ENCODE measurements around the gene PIH1D2. TPM values are rescaled to one million over a fixed set of nuclear protein-coding genes. Genes with fewer than 3 reads are reported as not detected.

PIH1D2 gene, protein sequence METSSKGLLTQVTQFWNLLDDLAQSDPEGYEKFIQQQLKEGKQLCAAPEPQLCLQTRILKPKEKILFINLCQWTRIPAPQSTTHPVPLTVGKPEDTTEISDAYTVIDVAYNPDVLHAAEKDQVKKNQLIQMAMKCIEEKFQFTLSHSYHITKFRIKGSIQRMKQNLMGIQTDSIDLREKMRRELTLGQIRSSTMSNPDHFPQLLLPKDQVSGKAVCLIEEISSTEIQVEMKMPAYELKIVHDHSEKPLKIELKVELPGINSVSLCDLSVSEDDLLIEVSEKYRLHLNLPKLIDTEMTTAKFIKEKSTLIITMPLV
- total RNA-seq (0.60 and 1.7 TPM in 2 replicates), polyA plus RNA-seq (2.2 and 3.1 TPM in 2 replicates)

DNA sequence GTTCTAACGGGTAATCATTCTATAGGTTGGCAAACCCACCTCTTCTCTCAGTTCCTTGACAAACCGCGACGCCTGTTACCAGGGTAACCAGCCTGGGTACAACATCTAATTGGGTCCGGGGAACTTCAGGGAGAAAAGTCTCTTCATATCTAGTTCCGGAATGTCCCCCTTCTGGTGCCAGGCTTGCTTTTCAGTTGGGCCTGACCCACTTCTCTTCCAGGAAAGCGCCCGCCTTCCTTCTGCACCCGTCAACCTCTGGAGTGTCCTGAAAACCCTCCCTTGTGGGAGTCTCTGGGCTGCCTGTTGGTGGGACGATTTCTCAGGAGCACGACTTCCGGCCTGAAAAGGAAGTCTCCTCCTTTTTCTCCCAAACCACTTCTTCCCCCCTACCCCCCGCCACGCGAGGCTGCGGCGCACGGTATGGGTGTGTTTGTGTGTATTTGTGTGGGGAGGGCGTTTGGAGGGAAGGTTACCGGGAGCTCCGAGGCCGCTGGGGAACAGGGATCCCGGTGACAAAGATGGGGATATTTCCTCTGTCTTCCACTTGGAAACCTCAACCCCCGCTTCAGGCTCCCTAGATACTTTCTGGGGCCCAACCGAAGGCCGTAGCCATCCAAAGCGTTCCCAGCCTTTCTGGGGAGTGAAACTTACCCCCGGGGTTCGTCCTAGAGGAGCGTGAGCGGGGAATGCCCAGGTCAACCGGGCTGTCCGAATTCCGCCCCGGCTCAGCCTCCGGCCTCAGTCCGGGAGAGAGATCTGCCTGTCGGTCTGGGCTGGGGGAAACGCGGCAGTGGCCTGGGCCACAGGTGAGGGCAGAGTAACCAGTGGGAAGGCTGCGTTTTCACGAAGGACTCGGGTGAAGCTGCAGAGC, at the start of gene PIH1D2, which contains the start of gene NKAPD1:
Gene PIH1D2, minus strand, starts transcription at position 77 of the 871 bp plus-strand sequence. CDS start 843 bp downstream, outside the sequence.
Gene NKAPD1, plus strand, starts transcription at position 359 of the 871 bp plus-strand sequence. CDS start 1,276 bp downstream, outside the sequence.
- peak within 1 kb of the TSS; percentile 95 for H3K4me3 ChIP-seq
- H3K4me2 ChIP-seq = peak within 1 kb of the TSS; percentile 87
- DNase-seq (ENCODE audit: low spot score) = peak; percentile 87
- H3K9me3 ChIP-seq (ENCODE audit: low read depth) = no peaks in the 10 kb centered on the region
- H4K20me1 ChIP-seq (ENCODE audit: insufficient read depth, poor library complexity, severe bottlenecking) = no peaks in the 10 kb centered on the region
- H3K36me3 ChIP-seq (replicated peaks; ENCODE audit: insufficient read depth, low read depth) = no peaks in the 10 kb centered on the region
- H3K27ac ChIP-seq = peak within 1 kb of the TSS; percentile 96
- H3K4me1 ChIP-seq (ENCODE audit: insufficient read depth) = peaks cover 4% of the 10 kb centered on the region
- 1% methylated on average over 43 of the region's 43 CpGs for WGBS (ENCODE audit: low lambda C conversion rate, missing lambda C conversion rate)
- H3K79me2 ChIP-seq = peaks cover 29% of the 10 kb centered on the region
- no peaks in the 10 kb centered on the region for H3K9me2 ChIP-seq (replicated peaks; ENCODE audit: insufficient read depth)
- H3K27me3 ChIP-seq = no peaks in the 10 kb centered on the region
- TF ChIP-seq CTCF (IDR thresholded peaks at IDR 0.05; ENCODE audit: poor library complexity) = no peak
- no peak for TF ChIP-seq EZH2phosphoT487 (IDR thresholded peaks at IDR 0.05; ENCODE audit: low read depth, severe bottlenecking, unreplicated experiment)
- TF ChIP-seq EZH2 (IDR thresholded peaks at IDR 0.05; ENCODE audit: borderline replicate concordance) = no peak
- peak within 1 kb of the TSS; percentile 95 for H2AFZ ChIP-seq

GRCh38 chr11:112123129-112123528, 49.3 kb upstream of the PIH1D2 start:
- 76% methylated on average over 4 of the region's 4 CpGs for WGBS (ENCODE audit: low lambda C conversion rate, missing lambda C conversion rate)

GRCh38 chr11:112121981-112122615, 48.3 kb upstream of the PIH1D2 start:
- Histone ChIP-seq H2AFZ (no peak overlapping the region), H3K9me3 (ENCODE audit: low read depth) (no peaks in the 10 kb centered on the region)
- TF ChIP-seq CTCF (IDR thresholded peaks at IDR 0.05; ENCODE audit: poor library complexity) (no peak), EZH2phosphoT487 (IDR thresholded peaks at IDR 0.05; ENCODE audit: low read depth, severe bottlenecking, unreplicated experiment) (no peak), EZH2 (IDR thresholded peaks at IDR 0.05; ENCODE audit: borderline replicate concordance) (no peak)

More at GRCh38 chr11:112123129-112123528, 49.3 kb upstream of the PIH1D2 start:
- Histone ChIP-seq H4K20me1 (ENCODE audit: insufficient read depth, poor library complexity, severe bottlenecking) (no peaks in the 10 kb centered on the region), H3K79me2 (no peaks in the 10 kb centered on the region), H3K4me3 (no peak overlapping the region), H3K9me2 (replicated peaks; ENCODE audit: insufficient read depth) (no peaks in the 10 kb centered on the region), H3K4me1 (ENCODE audit: insufficient read depth) (no peaks in the 10 kb centered on the region), H3K27me3 (no peaks in the 10 kb centered on the region), H2AFZ (no peak overlapping the region), H3K27ac (no peak overlapping the region), H3K9me3 (ENCODE audit: low read depth) (no peaks in the 10 kb centered on the region), H3K36me3 (replicated peaks; ENCODE audit: insufficient read depth, low read depth) (no peaks in the 10 kb centered on the region), H3K4me2 (no peak overlapping the region)
- TF ChIP-seq EZH2 (IDR thresholded peaks at IDR 0.05; ENCODE audit: borderline replicate concordance) = no peak
- TF ChIP-seq EZH2phosphoT487 (IDR thresholded peaks at IDR 0.05; ENCODE audit: low read depth, severe bottlenecking, unreplicated experiment) = no peak
- no peak for TF ChIP-seq CTCF (IDR thresholded peaks at IDR 0.05; ENCODE audit: poor library complexity)
- no peak for DNase-seq (ENCODE audit: low spot score)

More at GRCh38 chr11:112121981-112122615, 48.3 kb upstream of the PIH1D2 start:
- Histone ChIP-seq H3K27me3 (no peaks in the 10 kb centered on the region), H3K4me3 (no peak overlapping the region), H3K36me3 (replicated peaks; ENCODE audit: insufficient read depth, low read depth) (no peaks in the 10 kb centered on the region), H3K27ac (no peak overlapping the region), H3K4me2 (no peak overlapping the region), H3K9me2 (replicated peaks; ENCODE audit: insufficient read depth) (no peaks in the 10 kb centered on the region), H3K4me1 (ENCODE audit: insufficient read depth) (no peaks in the 10 kb centered on the region), H3K79me2 (no peaks in the 10 kb centered on the region), H4K20me1 (ENCODE audit: insufficient read depth, poor library complexity, severe bottlenecking) (no peaks in the 10 kb centered on the region)
- 94% methylated on average over 5 of the region's 5 CpGs for WGBS (ENCODE audit: low lambda C conversion rate, missing lambda C conversion rate)
- DNase-seq (ENCODE audit: low spot score) = no peak
